Ovary (tissue), 3 donors: ENCODE data around the gene BMX.

Experiments used
- EP300 ChIP-seq: sonication (generic); formaldehyde crosslinking; IDR thresholded peaks from one replicate; pipeline ENCODE4 v1.6.1; 2017; ENCODE audit warnings: antibody characterized with exemption
- POLR2A ChIP-seq: fragments of 450-650 bp; IDR thresholded peaks from one replicate; pipeline ENCODE4 v1.6.1; 2017; ENCODE audit warnings: antibody characterized with exemption, mild to moderate bottlenecking, moderate library complexity
- TF ChIP-seq, protein P1 (sequence below), 3 donors: fragments of 450-650 bp in 2 of 3; fragments of 200-600 bp in 1 of 3; IDR thresholded peaks; one replicate each; pipeline versions ENCODE4 v1.5.1 to v1.8.0; 2016 to 2022; ENCODE audit warnings: antibody characterized with exemption in 3 of 3, mild to moderate bottlenecking in 1 of 3
- donor health status: DM: no; HTN: no; CAD: no.

GRCh38 chrX:15525664-15526416 lies 25.2 kb downstream of the BMX start:
- TF ChIP-seq, protein P1, sequence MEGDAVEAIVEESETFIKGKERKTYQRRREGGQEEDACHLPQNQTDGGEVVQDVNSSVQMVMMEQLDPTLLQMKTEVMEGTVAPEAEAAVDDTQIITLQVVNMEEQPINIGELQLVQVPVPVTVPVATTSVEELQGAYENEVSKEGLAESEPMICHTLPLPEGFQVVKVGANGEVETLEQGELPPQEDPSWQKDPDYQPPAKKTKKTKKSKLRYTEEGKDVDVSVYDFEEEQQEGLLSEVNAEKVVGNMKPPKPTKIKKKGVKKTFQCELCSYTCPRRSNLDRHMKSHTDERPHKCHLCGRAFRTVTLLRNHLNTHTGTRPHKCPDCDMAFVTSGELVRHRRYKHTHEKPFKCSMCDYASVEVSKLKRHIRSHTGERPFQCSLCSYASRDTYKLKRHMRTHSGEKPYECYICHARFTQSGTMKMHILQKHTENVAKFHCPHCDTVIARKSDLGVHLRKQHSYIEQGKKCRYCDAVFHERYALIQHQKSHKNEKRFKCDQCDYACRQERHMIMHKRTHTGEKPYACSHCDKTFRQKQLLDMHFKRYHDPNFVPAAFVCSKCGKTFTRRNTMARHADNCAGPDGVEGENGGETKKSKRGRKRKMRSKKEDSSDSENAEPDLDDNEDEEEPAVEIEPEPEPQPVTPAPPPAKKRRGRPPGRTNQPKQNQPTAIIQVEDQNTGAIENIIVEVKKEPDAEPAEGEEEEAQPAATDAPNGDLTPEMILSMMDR (IDR thresholded peaks at IDR 0.05) = no peak
- TF ChIP-seq POLR2A = no peak
- TF ChIP-seq EP300 = no peak
